T-helper 17 cell (primary cell): ENCODE data around the gene FGF2. TPM values are rescaled to one million over a fixed set of nuclear protein-coding genes. Genes with fewer than 3 reads are reported as not detected.

Source experiments
- ATAC-seq: fragments of 150-1000 bp; cut with Tn5 transposase; 2 replicates; pipeline ENCODE4 v1.10.0; 2021; ENCODE audit warnings: mild to moderate bottlenecking, moderate library complexity
- DNase-seq, 3 donors: peaks; one replicate each; pipeline versions ENCODE4 v3.0.0 to v3.0.0-alpha.2; 2020 to 2021
- H3K9me3 ChIP-seq: one replicate; pipeline ENCODE4 v1.7.0; 2013; ENCODE audit warnings: low read length, mild to moderate bottlenecking; ENCODE audit not compliant: control insufficient read depth, poor library complexity, severe bottlenecking
- H3K27ac Mint-ChIP-seq: one replicate; pipeline ENCODE4 v1.8.0; 2022; ENCODE audit warnings: mild to moderate bottlenecking, moderate library complexity, mixed read lengths
- H3K27me3 Mint-ChIP-seq: one replicate; pipeline ENCODE4 v1.8.0; 2022; ENCODE audit warnings: mixed read lengths
- H3K36me3 Mint-ChIP-seq: one replicate; pipeline ENCODE4 v1.8.0; 2022; ENCODE audit warnings: low read depth, mixed read lengths
- H3K4me1 Mint-ChIP-seq: one replicate; pipeline ENCODE4 v1.8.0; 2022; ENCODE audit warnings: mild to moderate bottlenecking, mixed read lengths
- H3K4me3 Mint-ChIP-seq: one replicate; pipeline ENCODE4 v1.8.0; 2022; ENCODE audit warnings: mild to moderate bottlenecking, moderate library complexity, mixed read lengths
- total RNA-seq, 4 donors: library from RNA in 2 of 4; stranded (reverse) in 2 of 4; gene quantifications; one replicate each; pipeline ENCODE4 v1.2.3 and lab custom pipeline; 2022 to 2026

FGF2 gene
- total RNA-seq, 2 donors from 2014 or later: 0.31 TPM; not detected in 1

- no peak for ATAC-seq
- no peaks in the 10 kb centered on the region for H3K4me1 Mint-ChIP-seq
- H3K27ac Mint-ChIP-seq: no peak overlapping the region
- H3K9me3 ChIP-seq: no peaks in the 10 kb centered on the region
- H3K36me3 Mint-ChIP-seq: peaks cover 4% of the 10 kb centered on the region
- H3K4me3 Mint-ChIP-seq: no peak overlapping the region
- no peaks in the 10 kb centered on the region for H3K27me3 Mint-ChIP-seq
- no peak for DNase-seq
Measured at GRCh38 chr4:122895336-122895995, 68.8 kb downstream of the FGF2 start.

- Mint-ChIP-seq H3K27me3 (no peaks in the 10 kb centered on the region), H3K4me3 (no peak overlapping the region), H3K4me1 (no peaks in the 10 kb centered on the region), H3K27ac (no peak overlapping the region), H3K36me3 (peaks cover 4% of the 10 kb centered on the region)
- ATAC-seq: no peak
- no peaks in the 10 kb centered on the region for H3K9me3 ChIP-seq
- no peak for DNase-seq
Measured at GRCh38 chr4:122896270-122896669, 69.6 kb downstream of the FGF2 start.

GRCh38 chr4:122898370-122899150 lies 71.9 kb downstream of the FGF2 start:
- H3K9me3 ChIP-seq: no peaks in the 10 kb centered on the region
- H3K36me3 Mint-ChIP-seq: peaks cover 7% of the 10 kb centered on the region
- no peak overlapping the region for H3K4me3 Mint-ChIP-seq
- DNase-seq (no peak), ATAC-seq (no peak)
- H3K27me3 Mint-ChIP-seq: no peaks in the 10 kb centered on the region
- no peaks in the 10 kb centered on the region for H3K4me1 Mint-ChIP-seq
- no peak overlapping the region for H3K27ac Mint-ChIP-seq

- peaks cover 7% of the 10 kb centered on the region for H3K36me3 Mint-ChIP-seq
- DNase-seq (no peak), ATAC-seq (no peak)
- no peak overlapping the region for H3K27ac Mint-ChIP-seq
- no peaks in the 10 kb centered on the region for H3K27me3 Mint-ChIP-seq
- H3K4me3 Mint-ChIP-seq: no peak overlapping the region
- H3K9me3 ChIP-seq: no peaks in the 10 kb centered on the region
- no peaks in the 10 kb centered on the region for H3K4me1 Mint-ChIP-seq
Measured at GRCh38 chr4:122899682-122900081, 73.1 kb downstream of the FGF2 start.

- Mint-ChIP-seq H3K27ac (no peak overlapping the region), H3K36me3 (peaks cover 7% of the 10 kb centered on the region), H3K4me3 (no peak overlapping the region), H3K27me3 (no peaks in the 10 kb centered on the region), H3K4me1 (no peaks in the 10 kb centered on the region)
- ATAC-seq (no peak), DNase-seq (no peak)
- no peaks in the 10 kb centered on the region for H3K9me3 ChIP-seq
Measured at GRCh38 chr4:122900314-122900713, 73.7 kb downstream of the FGF2 start.

- Mint-ChIP-seq H3K4me3 (no peak overlapping the region), H3K27me3 (no peaks in the 10 kb centered on the region), H3K27ac (no peak overlapping the region), H3K36me3 (peaks cover 9% of the 10 kb centered on the region), H3K4me1 (no peaks in the 10 kb centered on the region)
- ATAC-seq (no peak), DNase-seq (no peak)
- H3K9me3 ChIP-seq: no peaks in the 10 kb centered on the region
Measured at GRCh38 chr4:122901247-122902010, 74.8 kb downstream of the FGF2 start.

GRCh38 chr4:122903766-122904288 lies 77.2 kb downstream of the FGF2 start:
- DNase-seq: no peak
- H3K27ac Mint-ChIP-seq: no peak overlapping the region
- H3K4me1 Mint-ChIP-seq: no peaks in the 10 kb centered on the region
- no peaks in the 10 kb centered on the region for H3K27me3 Mint-ChIP-seq
- ATAC-seq: no peak
- no peak overlapping the region for H3K4me3 Mint-ChIP-seq
- H3K9me3 ChIP-seq: no peaks in the 10 kb centered on the region
- H3K36me3 Mint-ChIP-seq: peaks cover 11% of the 10 kb centered on the region

GRCh38 chr4:122906859-122907305 lies 80.3 kb downstream of the FGF2 start:
- Mint-ChIP-seq H3K4me3 (no peak overlapping the region), H3K4me1 (no peaks in the 10 kb centered on the region), H3K36me3 (peaks cover 7% of the 10 kb centered on the region), H3K27me3 (no peaks in the 10 kb centered on the region), H3K27ac (no peak overlapping the region)
- H3K9me3 ChIP-seq: no peaks in the 10 kb centered on the region
- ATAC-seq (no peak), DNase-seq (no peak)

GRCh38 chr4:122908223-122908622 lies 81.6 kb downstream of the FGF2 start:
- H3K4me1 Mint-ChIP-seq: no peaks in the 10 kb centered on the region
- no peaks in the 10 kb centered on the region for H3K27me3 Mint-ChIP-seq
- ATAC-seq (no peak), DNase-seq (no peak)
- no peaks in the 10 kb centered on the region for H3K9me3 ChIP-seq
- no peak overlapping the region for H3K27ac Mint-ChIP-seq
- H3K4me3 Mint-ChIP-seq: no peak overlapping the region
- peaks cover 5% of the 10 kb centered on the region for H3K36me3 Mint-ChIP-seq

GRCh38 chr4:122909683-122910082 lies 83.1 kb downstream of the FGF2 start:
- no peak overlapping the region for H3K27ac Mint-ChIP-seq
- H3K36me3 Mint-ChIP-seq: peaks cover 5% of the 10 kb centered on the region
- H3K4me1 Mint-ChIP-seq: no peaks in the 10 kb centered on the region
- no peak for ATAC-seq
- no peak overlapping the region for H3K4me3 Mint-ChIP-seq
- H3K9me3 ChIP-seq: no peaks in the 10 kb centered on the region
- no peaks in the 10 kb centered on the region for H3K27me3 Mint-ChIP-seq
- DNase-seq: no peak

GRCh38 chr4:122911588-122911987 lies 85.0 kb downstream of the FGF2 start:
- Mint-ChIP-seq H3K27me3 (no peaks in the 10 kb centered on the region), H3K4me3 (no peak overlapping the region), H3K4me1 (no peaks in the 10 kb centered on the region), H3K36me3 (peaks cover 2% of the 10 kb centered on the region), H3K27ac (no peak overlapping the region)
- no peak for DNase-seq
- H3K9me3 ChIP-seq: no peaks in the 10 kb centered on the region
- ATAC-seq: no peak

GRCh38 chr4:122912810-122913575 lies 86.4 kb downstream of the FGF2 start:
- H3K4me1 Mint-ChIP-seq: no peaks in the 10 kb centered on the region
- DNase-seq (no peak), ATAC-seq (no peak)
- H3K27me3 Mint-ChIP-seq: no peaks in the 10 kb centered on the region
- no peaks in the 10 kb centered on the region for H3K9me3 ChIP-seq
- no peak overlapping the region for H3K4me3 Mint-ChIP-seq
- H3K36me3 Mint-ChIP-seq: peaks cover 2% of the 10 kb centered on the region
- no peak overlapping the region for H3K27ac Mint-ChIP-seq
